Left kidney (tissue), 2 donors: ENCODE results near the gene PRSS37. TPM values are rescaled to one million over a fixed set of nuclear protein-coding genes. Genes with fewer than 3 reads are reported as not detected.

Source experiments
- DNase-seq: peaks from one replicate; pipeline ENCODE4 v3.0.0-alpha.2; 2013
- polyA plus RNA-seq: library from polyadenylated mRNA; unstranded; fragments of 120-200 nt; gene quantifications from one replicate; pipeline ENCODE4 v1.2.1, GENCODE V29; 2013; ENCODE audit not compliant: insufficient read length

Gene PRSS37
- polyA plus RNA-seq, 1 donor: 0.73 TPM

- no peak for DNase-seq
These were observed 53.0 kb downstream of the PRSS37 start for GRCh38 chr7:141788296-141788695.

Other genes starting within 250 kb of the PRSS37 start
- 40.2 TPM for gene DENND11, start 139.3 kb downstream of the PRSS37 start, polyA plus RNA-seq
- gene WEE2, start 133.1 kb downstream of the PRSS37 start, polyA plus RNA-seq: 0.58 TPM
- gene SSBP1, start 103.1 kb downstream of the PRSS37 start, polyA plus RNA-seq: 144 TPM
- 1.2 TPM for gene TAS2R3, start 77.4 kb downstream of the PRSS37 start, polyA plus RNA-seq
- 6.7 TPM for gene TAS2R4, start 64.8 kb downstream of the PRSS37 start, polyA plus RNA-seq
- 8.2 TPM for gene TAS2R5, start 51.3 kb downstream of the PRSS37 start, polyA plus RNA-seq
- not detected for gene OR9A4, start 74.9 kb upstream of the PRSS37 start, polyA plus RNA-seq
- gene CLEC5A, start 105.5 kb upstream of the PRSS37 start, polyA plus RNA-seq: 0.52 TPM
- gene TAS2R38, start 132.3 kb upstream of the PRSS37 start, polyA plus RNA-seq: not detected
- 20.4 TPM for gene MGAM, start 154.4 kb upstream of the PRSS37 start, polyA plus RNA-seq